ENCODE measurements around the gene KCNJ4.

DNA sequence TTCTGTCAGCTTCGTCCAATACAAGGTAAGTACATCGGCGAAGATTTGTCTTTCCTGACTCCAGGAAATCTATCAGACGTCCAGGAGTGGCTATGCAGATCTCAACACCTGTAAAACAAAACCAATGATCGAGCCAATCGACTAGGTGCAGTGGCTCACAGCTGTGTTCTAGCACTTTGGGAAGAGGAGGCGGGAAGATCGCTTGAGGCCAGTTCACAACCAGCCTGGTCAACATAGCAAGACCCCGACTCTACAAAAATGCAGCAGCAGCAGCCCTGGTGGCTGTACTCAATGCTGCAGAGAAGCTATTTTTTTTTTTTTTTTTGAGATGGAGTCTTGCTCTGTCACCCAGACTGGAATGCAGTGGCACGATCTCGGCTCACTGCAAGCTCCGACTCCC is 39.9 kb upstream of the KCNJ4 start:
- TF ChIP-seq, protein P1, sequence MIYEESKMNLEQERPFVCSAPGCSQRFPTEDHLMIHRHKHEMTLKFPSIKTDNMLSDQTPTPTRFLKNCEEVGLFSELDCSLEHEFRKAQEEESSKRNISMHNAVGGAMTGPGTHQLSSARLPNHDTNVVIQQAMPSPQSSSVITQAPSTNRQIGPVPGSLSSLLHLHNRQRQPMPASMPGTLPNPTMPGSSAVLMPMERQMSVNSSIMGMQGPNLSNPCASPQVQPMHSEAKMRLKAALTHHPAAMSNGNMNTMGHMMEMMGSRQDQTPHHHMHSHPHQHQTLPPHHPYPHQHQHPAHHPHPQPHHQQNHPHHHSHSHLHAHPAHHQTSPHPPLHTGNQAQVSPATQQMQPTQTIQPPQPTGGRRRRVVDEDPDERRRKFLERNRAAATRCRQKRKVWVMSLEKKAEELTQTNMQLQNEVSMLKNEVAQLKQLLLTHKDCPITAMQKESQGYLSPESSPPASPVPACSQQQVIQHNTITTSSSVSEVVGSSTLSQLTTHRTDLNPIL (CRISPR knock-in tag; IDR thresholded peaks at IDR 0.05; ENCODE audit: low read depth) = no peak
- TF ChIP-seq, protein P2, sequence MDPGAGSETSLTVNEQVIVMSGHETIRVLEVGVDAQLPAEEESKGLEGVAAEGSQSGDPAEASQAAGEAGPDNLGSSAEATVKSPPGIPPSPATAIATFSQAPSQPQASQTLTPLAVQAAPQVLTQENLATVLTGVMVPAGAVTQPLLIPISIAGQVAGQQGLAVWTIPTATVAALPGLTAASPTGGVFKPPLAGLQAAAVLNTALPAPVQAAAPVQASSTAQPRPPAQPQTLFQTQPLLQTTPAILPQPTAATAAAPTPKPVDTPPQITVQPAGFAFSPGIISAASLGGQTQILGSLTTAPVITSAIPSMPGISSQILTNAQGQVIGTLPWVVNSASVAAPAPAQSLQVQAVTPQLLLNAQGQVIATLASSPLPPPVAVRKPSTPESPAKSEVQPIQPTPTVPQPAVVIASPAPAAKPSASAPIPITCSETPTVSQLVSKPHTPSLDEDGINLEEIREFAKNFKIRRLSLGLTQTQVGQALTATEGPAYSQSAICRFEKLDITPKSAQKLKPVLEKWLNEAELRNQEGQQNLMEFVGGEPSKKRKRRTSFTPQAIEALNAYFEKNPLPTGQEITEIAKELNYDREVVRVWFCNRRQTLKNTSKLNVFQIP (CRISPR knock-in tag; IDR thresholded peaks at IDR 0.05; ENCODE audit: borderline replicate concordance, low read depth) = no peak
- no peak for TF ChIP-seq ZFP30 (CRISPR knock-in tag; IDR thresholded peaks at IDR 0.05)
- TF ChIP-seq OSR1 (CRISPR knock-in tag; IDR thresholded peaks at IDR 0.05) = no peak
- no peak for TF ChIP-seq ZNF70 (CRISPR knock-in tag; IDR thresholded peaks at IDR 0.05)
- no peak for TF ChIP-seq ZNF8 (CRISPR knock-in tag; IDR thresholded peaks at IDR 0.05)
- no peak for TF ChIP-seq PPARA (CRISPR knock-in tag; IDR thresholded peaks at IDR 0.05; ENCODE audit: borderline replicate concordance)
- TF ChIP-seq RARB (CRISPR knock-in tag; IDR thresholded peaks at IDR 0.05) = no peak
- TF ChIP-seq ARNTL (CRISPR knock-in tag; IDR thresholded peaks at IDR 0.05; ENCODE audit: borderline replicate concordance, low read depth) = no peak
- TF ChIP-seq ZFP3 (CRISPR knock-in tag; IDR thresholded peaks at IDR 0.05) = no peak
- TF ChIP-seq GLIS3 (CRISPR knock-in tag; IDR thresholded peaks at IDR 0.05) = no peak
- TF ChIP-seq, protein P3, sequence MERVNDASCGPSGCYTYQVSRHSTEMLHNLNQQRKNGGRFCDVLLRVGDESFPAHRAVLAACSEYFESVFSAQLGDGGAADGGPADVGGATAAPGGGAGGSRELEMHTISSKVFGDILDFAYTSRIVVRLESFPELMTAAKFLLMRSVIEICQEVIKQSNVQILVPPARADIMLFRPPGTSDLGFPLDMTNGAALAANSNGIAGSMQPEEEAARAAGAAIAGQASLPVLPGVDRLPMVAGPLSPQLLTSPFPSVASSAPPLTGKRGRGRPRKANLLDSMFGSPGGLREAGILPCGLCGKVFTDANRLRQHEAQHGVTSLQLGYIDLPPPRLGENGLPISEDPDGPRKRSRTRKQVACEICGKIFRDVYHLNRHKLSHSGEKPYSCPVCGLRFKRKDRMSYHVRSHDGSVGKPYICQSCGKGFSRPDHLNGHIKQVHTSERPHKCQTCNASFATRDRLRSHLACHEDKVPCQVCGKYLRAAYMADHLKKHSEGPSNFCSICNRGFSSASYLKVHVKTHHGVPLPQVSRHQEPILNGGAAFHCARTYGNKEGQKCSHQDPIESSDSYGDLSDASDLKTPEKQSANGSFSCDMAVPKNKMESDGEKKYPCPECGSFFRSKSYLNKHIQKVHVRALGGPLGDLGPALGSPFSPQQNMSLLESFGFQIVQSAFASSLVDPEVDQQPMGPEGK (CRISPR knock-in tag; IDR thresholded peaks at IDR 0.05; ENCODE audit: borderline replicate concordance) = no peak
- TF ChIP-seq TCF4 (CRISPR knock-in tag; IDR thresholded peaks at IDR 0.05; ENCODE audit: borderline replicate concordance) = no peak
- TF ChIP-seq CSDC2 (CRISPR knock-in tag; IDR thresholded peaks at IDR 0.05) = no peak
